Karpas-422 (cell line): Measurements from ENCODE around the gene TRAF6. TPM values are rescaled to one million over a fixed set of nuclear protein-coding genes. Genes with fewer than 3 reads are reported as not detected.

ENCODE experiments used
- DNase-seq: peaks from one replicate; pipeline ENCODE4 v3.0.0-alpha.2; 2015
- H2AFZ ChIP-seq: fragments of 200-600 bp; sonication (generic); 2 replicates; pipeline ENCODE4 v1.6.1; 2014; ENCODE audit warnings: antibody characterized with exemption, low read length, mixed read lengths
- H3K27ac ChIP-seq: fragments of 200-600 bp; sonication (generic); 2 replicates; pipeline ENCODE4 v1.5.1; 2014; ENCODE audit warnings: mild to moderate bottlenecking, low read length, moderate library complexity
- H3K27me3 ChIP-seq: fragments of 200-600 bp; sonication (generic); 2 replicates; pipeline ENCODE4 v1.6.1; 2014; ENCODE audit warnings: low read length, mixed read lengths
- H3K36me3 ChIP-seq: fragments of 200-600 bp; sonication (generic); 2 replicates; pipeline ENCODE4 v1.6.1; 2014; ENCODE audit warnings: low read length, mixed read lengths; ENCODE audit not compliant: insufficient read depth
- H3K4me1 ChIP-seq: fragments of 200-600 bp; sonication (generic); 2 replicates; pipeline ENCODE4 v1.6.1; 2014; ENCODE audit warnings: mild to moderate bottlenecking, low read length, mixed read lengths
- H3K4me2 ChIP-seq: fragments of 200-600 bp; sonication (generic); 2 replicates; pipeline ENCODE4 v1.6.1; 2014; ENCODE audit warnings: low read length, low read depth, mild to moderate bottlenecking; ENCODE audit not compliant: poor library complexity, severe bottlenecking
- H3K4me3 ChIP-seq: fragments of 200-600 bp; sonication (generic); 2 replicates; pipeline ENCODE4 v1.5.1; 2014; ENCODE audit warnings: mild to moderate bottlenecking, antibody characterized with exemption, low read length, mixed read lengths
- H3K79me2 ChIP-seq: fragments of 200-600 bp; sonication (generic); 2 replicates; pipeline ENCODE4 v1.6.1; 2014; ENCODE audit warnings: mild to moderate bottlenecking, low read length, mixed read lengths
- H3K9ac ChIP-seq: fragments of 200-600 bp; sonication (generic); 2 replicates; pipeline ENCODE4 v1.6.0; 2014; ENCODE audit warnings: low read length
- H3K9me2 ChIP-seq: fragments of 200-600 bp; sonication (generic), shearing (Covaris generic); replicated peaks from 2 replicates; pipeline ENCODE4 v1.6.0; 2014; ENCODE audit warnings: mild to moderate bottlenecking, low read length, moderate library complexity; ENCODE audit not compliant: insufficient read depth
- H3K9me3 ChIP-seq: fragments of 300-700, 200-600 bp; sonication (generic); 2 replicates; pipeline ENCODE4 v1.6.1; 2014; ENCODE audit warnings: low read length, mixed read lengths
- H4K20me1 ChIP-seq: fragments of 200-600 bp; sonication (generic); 2 replicates; pipeline ENCODE4 v1.6.1; 2014; ENCODE audit warnings: mild to moderate bottlenecking, antibody characterized with exemption, low read length, low read depth; ENCODE audit not compliant: insufficient read depth
- total RNA-seq: library from RNA; depleted of rRNA; stranded (reverse); fragments of >200 nt; shearing (Covaris generic); gene quantifications from 2 replicates; pipeline ENCODE4 v1.2.3, GENCODE V29; 2014; ENCODE audit warnings: low replicate concordance

TRAF6 gene
- total RNA-seq, 1 experiment from 2014 or later, result 13.2 TPM

DNA sequence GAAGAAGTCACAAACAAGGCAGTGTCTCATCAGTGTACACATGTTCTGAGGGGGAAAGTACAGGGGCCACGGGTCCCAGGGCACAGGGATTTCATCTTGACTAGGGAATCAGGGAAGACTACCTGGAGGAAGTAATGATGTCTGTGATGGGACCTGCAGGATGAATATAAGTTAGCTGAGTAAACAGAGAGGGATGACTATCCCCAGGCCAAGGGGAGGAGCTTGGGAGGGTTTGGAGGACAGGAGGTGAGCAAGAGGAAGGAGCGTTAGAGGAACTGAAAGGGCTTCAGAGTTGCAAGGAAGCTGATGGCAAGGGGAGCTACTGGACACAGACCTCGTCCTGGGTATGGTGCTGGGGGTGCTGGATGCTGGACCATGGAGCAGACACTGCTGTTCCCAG, 56.4 kb downstream of the TRAF6 start:
- Histone ChIP-seq H3K36me3 (no peaks in the 10 kb centered on the region), H3K27me3 (no peaks in the 10 kb centered on the region), H3K9ac (no peak overlapping the region), H4K20me1 (no peaks in the 10 kb centered on the region), H3K9me3 (no peaks in the 10 kb centered on the region), H3K4me3 (no peak overlapping the region), H3K4me2 (no peak overlapping the region), H2AFZ (no peak overlapping the region), H3K4me1 (peaks cover 12% of the 10 kb centered on the region), H3K27ac (no peak overlapping the region), H3K79me2 (no peaks in the 10 kb centered on the region), H3K9me2 (no peaks in the 10 kb centered on the region)
- no peak for DNase-seq

DNA sequence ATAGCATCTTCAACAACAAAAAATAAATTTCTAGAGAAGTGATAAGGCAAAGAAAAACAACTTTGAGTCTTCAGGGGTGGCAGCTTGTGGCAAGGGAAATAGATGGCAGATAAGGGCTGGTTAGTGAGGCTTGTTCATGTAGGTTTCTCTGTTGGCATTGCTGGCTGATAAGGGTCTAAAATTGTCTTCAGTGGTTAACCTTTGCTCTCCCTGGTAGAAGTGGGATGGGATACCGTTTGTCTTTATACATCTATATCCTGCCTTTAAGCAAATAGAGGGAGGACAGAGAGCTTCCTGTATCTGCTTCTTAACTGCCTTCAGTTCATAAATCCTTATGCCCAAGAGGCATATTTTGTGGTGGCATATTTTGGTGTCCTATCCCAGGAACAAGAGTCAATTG, 57.1 kb downstream of the TRAF6 start:
- Histone ChIP-seq H3K9me2 (no peaks in the 10 kb centered on the region), H3K4me1 (peaks cover 12% of the 10 kb centered on the region), H3K9me3 (no peaks in the 10 kb centered on the region), H3K79me2 (no peaks in the 10 kb centered on the region), H3K36me3 (no peaks in the 10 kb centered on the region), H3K9ac (no peak overlapping the region), H4K20me1 (no peaks in the 10 kb centered on the region), H3K4me3 (no peak overlapping the region), H3K4me2 (no peak overlapping the region), H3K27ac (no peak overlapping the region), H3K27me3 (no peaks in the 10 kb centered on the region), H2AFZ (no peak overlapping the region)
- no peak for DNase-seq

DNA sequence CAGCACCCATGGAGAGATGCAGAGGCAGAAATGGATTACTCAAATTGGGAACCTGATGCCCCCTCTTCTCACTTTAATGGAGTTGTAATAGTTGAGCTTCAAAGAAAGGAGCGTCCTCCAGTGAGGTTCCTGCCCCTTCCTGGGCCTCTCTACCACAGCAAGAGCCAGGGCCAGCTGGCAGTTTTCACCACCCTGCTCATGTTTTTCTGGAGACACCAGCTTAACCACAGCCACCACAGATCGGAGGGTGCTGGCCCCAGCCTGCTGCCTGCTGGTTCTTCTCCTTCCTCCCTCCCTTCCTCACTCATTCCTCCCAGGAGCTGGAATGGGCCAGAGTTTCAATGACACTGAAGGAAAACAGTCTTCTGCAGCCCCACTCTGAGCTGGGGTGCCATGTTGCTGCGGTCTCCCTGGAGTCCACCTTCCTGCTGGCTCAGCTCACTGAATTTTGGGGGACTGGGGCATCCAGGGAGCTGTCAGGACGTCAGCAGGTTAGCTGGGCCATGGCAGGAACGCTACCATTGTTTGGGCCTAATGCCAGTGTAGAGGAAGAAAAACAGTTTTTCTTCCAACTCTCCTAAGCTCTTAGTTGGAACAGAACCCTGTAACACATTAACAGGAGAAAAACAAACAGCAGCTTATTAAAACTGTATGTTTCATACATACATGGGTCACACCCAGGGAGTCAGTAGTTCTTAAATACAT, 57.7 kb downstream of the TRAF6 start:
- no peaks in the 10 kb centered on the region for H3K27me3 ChIP-seq
- no peak overlapping the region for H3K4me3 ChIP-seq
- H3K36me3 ChIP-seq, result no peaks in the 10 kb centered on the region
- DNase-seq, result no peak
- H2AFZ ChIP-seq, result no peak overlapping the region
- no peak overlapping the region for H3K27ac ChIP-seq
- no peak overlapping the region for H3K9ac ChIP-seq
- no peaks in the 10 kb centered on the region for H3K9me3 ChIP-seq
- H3K9me2 ChIP-seq, result no peaks in the 10 kb centered on the region
- H3K79me2 ChIP-seq, result no peaks in the 10 kb centered on the region
- H3K4me2 ChIP-seq, result no peak overlapping the region
- H4K20me1 ChIP-seq, result no peaks in the 10 kb centered on the region
- H3K4me1 ChIP-seq, result peaks cover 12% of the 10 kb centered on the region

DNA sequence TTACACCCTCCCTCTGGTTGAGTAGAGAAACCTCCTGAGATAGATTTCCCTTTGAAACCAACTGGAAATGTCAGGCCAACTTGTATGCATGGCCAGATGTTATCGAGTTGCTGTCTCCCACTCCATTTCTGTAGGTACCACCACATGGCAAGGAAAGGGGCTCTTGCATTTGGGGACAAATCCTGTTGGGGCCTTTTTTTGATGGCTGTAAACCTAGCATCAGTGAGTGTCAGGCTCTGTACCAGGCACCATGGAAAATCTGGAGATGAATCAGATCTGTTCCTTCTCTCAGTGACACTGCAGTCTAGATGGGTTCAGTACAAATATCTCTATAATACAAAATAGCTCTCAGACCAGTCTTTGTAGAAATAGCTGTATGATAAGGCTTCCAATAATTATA, 58.4 kb downstream of the TRAF6 start:
- Histone ChIP-seq H4K20me1 (no peaks in the 10 kb centered on the region), H3K9me2 (no peaks in the 10 kb centered on the region), H2AFZ (no peak overlapping the region), H3K27ac (no peak overlapping the region), H3K4me3 (no peak overlapping the region), H3K9me3 (no peaks in the 10 kb centered on the region), H3K4me2 (no peak overlapping the region), H3K9ac (no peak overlapping the region), H3K4me1 (peaks cover 12% of the 10 kb centered on the region), H3K79me2 (no peaks in the 10 kb centered on the region), H3K36me3 (no peaks in the 10 kb centered on the region), H3K27me3 (no peaks in the 10 kb centered on the region)
- no peak for DNase-seq

DNA sequence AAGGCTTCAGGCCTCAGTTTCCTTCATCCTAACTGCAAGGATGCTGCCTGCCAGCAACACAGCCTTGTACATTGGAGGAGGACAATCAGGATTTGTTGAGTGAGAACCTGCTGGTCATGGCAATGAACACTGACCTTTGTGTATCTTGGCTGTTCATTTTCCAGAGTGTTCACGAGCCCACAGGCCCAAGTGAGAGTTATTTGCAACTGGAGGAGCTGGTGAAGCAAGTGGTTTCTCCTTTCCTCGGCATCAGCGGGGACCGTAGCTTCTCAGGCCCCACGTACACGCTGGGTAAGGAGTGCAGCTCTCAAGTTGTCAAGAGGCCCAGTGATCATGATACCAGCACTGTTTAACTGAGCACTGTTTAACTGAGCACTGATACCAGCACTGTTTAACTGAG, 59.0 kb downstream of the TRAF6 start:
- H3K9ac ChIP-seq, result no peak overlapping the region
- no peaks in the 10 kb centered on the region for H3K9me2 ChIP-seq
- H3K9me3 ChIP-seq, result no peaks in the 10 kb centered on the region
- H3K4me2 ChIP-seq, result no peak overlapping the region
- no peak for DNase-seq
- no peaks in the 10 kb centered on the region for H4K20me1 ChIP-seq
- no peaks in the 10 kb centered on the region for H3K79me2 ChIP-seq
- H3K36me3 ChIP-seq, result no peaks in the 10 kb centered on the region
- no peak overlapping the region for H2AFZ ChIP-seq
- H3K4me3 ChIP-seq, result no peak overlapping the region
- no peaks in the 10 kb centered on the region for H3K27me3 ChIP-seq
- H3K4me1 ChIP-seq, result peaks cover 12% of the 10 kb centered on the region
- H3K27ac ChIP-seq, result no peak overlapping the region

DNA sequence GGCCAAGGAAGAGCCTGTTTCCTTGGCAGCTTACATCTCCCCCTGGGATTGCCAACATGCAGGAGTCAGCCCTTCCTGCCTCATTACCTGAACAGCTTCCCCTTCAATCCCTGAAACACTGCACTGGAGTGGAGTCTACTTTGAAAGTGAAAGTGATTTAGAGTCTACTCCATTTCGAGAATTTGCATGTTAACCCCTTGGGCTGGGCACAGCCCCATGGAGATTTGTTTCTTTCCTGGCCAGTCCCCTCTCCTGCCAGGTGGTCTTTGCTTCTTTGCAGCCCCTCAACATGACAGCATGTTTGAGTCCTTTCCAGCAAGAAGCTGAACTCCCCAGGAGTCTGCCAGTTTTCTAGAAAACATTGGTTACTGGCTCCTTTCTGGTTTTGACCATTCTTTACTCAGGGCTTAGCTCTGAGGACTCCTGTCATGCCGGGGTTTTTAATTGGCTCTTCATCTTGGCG, 59.9 kb downstream of the TRAF6 start:
- Histone ChIP-seq H3K4me2 (peak overlapping the region; percentile 70), H4K20me1 (no peaks in the 10 kb centered on the region), H3K4me1 (peaks cover 12% of the 10 kb centered on the region), H3K79me2 (no peaks in the 10 kb centered on the region), H3K9me3 (no peaks in the 10 kb centered on the region), H3K36me3 (no peaks in the 10 kb centered on the region), H3K27me3 (no peaks in the 10 kb centered on the region), H2AFZ (peak overlapping the region; percentile 65; the same call in 1 of the 2 replicates), H3K27ac (no peak overlapping the region), H3K4me3 (peak overlapping the region; percentile 62), H3K9me2 (no peaks in the 10 kb centered on the region), H3K9ac (peak overlapping the region; percentile 38; the same call in 1 of the 2 replicates)
- peak; percentile 45 for DNase-seq

DNA sequence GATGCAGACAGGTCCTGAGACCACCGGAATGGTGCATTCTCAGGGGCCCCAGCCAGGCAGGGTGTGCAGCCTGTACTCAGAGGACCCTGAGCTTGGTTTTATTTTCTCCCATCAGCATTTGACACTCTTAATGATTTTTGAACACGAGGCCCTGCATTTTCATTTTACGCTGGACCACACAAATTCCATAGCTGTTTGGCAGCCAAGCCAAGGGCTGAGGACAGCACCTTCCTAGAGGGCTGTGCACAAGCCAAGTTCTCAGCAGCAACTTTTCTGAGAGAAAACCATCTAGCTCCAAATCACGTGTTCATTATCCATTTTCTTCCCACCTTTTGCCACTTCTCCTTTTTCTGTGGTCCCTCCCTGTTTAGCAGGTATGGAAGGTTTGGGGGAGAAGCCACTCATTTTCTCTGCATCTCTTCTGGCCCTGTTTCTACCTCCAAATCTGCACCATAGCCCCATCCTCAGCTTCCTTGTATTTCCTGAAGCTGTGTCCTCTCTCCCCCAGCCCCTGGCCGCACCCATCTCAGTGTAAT, 60.4 kb downstream of the TRAF6 start:
- Histone ChIP-seq H3K9me3 (no peaks in the 10 kb centered on the region), H3K4me2 (peak overlapping the region; percentile 70), H3K4me3 (peak overlapping the region; percentile 62), H3K27ac (no peak overlapping the region), H3K79me2 (no peaks in the 10 kb centered on the region), H3K9me2 (no peaks in the 10 kb centered on the region), H4K20me1 (no peaks in the 10 kb centered on the region), H3K9ac (peak overlapping the region; percentile 38; the same call in 1 of the 2 replicates), H3K36me3 (no peaks in the 10 kb centered on the region), H3K27me3 (no peaks in the 10 kb centered on the region), H2AFZ (peak overlapping the region; percentile 65; the same call in 1 of the 2 replicates), H3K4me1 (peaks cover 12% of the 10 kb centered on the region)
- no peak for DNase-seq

DNA sequence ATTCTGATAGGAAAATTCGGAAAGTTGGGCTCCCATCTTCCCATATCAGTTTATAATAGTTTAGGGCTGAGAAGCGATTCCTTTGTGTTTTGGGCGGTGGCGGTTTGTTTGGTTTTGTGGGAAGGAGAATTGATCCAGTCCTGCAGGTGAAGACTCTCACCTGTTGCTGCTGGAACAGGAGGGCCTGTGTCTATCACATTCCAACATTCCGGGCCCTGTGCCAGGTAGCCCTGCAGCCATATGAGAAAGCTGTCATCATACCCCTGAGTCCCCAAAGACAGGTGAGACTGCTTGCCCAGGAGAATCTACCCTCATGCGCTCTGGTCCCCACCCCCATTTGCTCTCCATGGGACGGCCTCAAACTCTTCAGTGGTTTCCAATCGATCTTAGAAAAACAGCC, 62.1 kb downstream of the TRAF6 start:
- Histone ChIP-seq H3K36me3 (no peaks in the 10 kb centered on the region), H3K79me2 (no peaks in the 10 kb centered on the region), H2AFZ (no peak overlapping the region), H3K9me3 (no peaks in the 10 kb centered on the region), H3K9me2 (no peaks in the 10 kb centered on the region), H3K27ac (no peak overlapping the region), H4K20me1 (no peaks in the 10 kb centered on the region), H3K4me3 (no peak overlapping the region), H3K27me3 (no peaks in the 10 kb centered on the region), H3K4me1 (peaks cover 12% of the 10 kb centered on the region), H3K4me2 (no peak overlapping the region), H3K9ac (no peak overlapping the region)
- DNase-seq, result no peak
